B cell (primary cell): Measurements from ENCODE around the gene ZNF821. TPM values are rescaled to one million over a fixed set of nuclear protein-coding genes. Genes with fewer than 3 reads are reported as not detected.

Experiments
- ATAC-seq: fragments of 200-7000 bp; cut with Tn5 transposase; one replicate; pipeline ENCODE4 v1.10.0; 2021; ENCODE audit warnings: low read depth, mild to moderate bottlenecking, moderate number of reproducible peaks, moderate library complexity
- CTCF ChIA-PET: fragments of 350-600 bp; sonication (Branson Sonifier 250); formaldehyde crosslinking; loops from one replicate; lab custom pipeline; 2021; ENCODE audit warnings: antibody characterized with exemption, inconsistent platforms; lab: Charles Lee
- POLR2A ChIA-PET: fragments of 350-600 bp; sonication (Branson Sonifier 250); formaldehyde crosslinking; loops from one replicate; lab custom pipeline; 2021; ENCODE audit warnings: antibody characterized with exemption; lab: Charles Lee
- DNase-seq: peaks from one replicate; pipeline ENCODE4 v3.0.0; 2013
- H2AFZ ChIP-seq: 2 replicates; pipeline ENCODE4 v1.6.1; 2012; ENCODE audit warnings: mild to moderate bottlenecking, low read depth, low read length; ENCODE audit not compliant: insufficient read depth, poor library complexity, severe bottlenecking
- H3K27ac ChIP-seq, 2 donors: 1 replicate in 1 of 2; 2 replicates in 1 of 2; pipeline ENCODE4 v1.5.1; 2012 to 2013; ENCODE audit warnings: low read length in 2 of 2, mild to moderate bottlenecking in 2 of 2, moderate library complexity in 1 of 2
- H3K27me3 ChIP-seq, 4 experiments: fragments of 200-600 bp in 1 of 4; sonication (generic) in 1 of 4; replicated peaks in 1 of 4; 1 replicate in 2 of 4; 2 replicates in 2 of 4; pipeline versions ENCODE4 v1.6.1 to v1.7.0; 2013 to 2016; ENCODE audit warnings: low read length in 3 of 4, mild to moderate bottlenecking in 2 of 4, mixed read lengths in 1 of 4, moderate library complexity in 1 of 4; ENCODE audit not compliant: insufficient read depth in 4 of 4, control insufficient read depth in 3 of 4; ENCODE audit errors: control extremely low read depth in 1 of 4
- H3K36me3 ChIP-seq, 2 experiments: replicated peaks in 1 of 2; 1 replicate in 1 of 2; 2 replicates in 1 of 2; pipeline versions ENCODE4 v1.6.1 to v1.7.1; 2013; ENCODE audit warnings: low read length in 1 of 2; ENCODE audit not compliant: insufficient read depth in 2 of 2, control insufficient read depth in 1 of 2; ENCODE audit errors: control extremely low read depth in 1 of 2, extremely low read depth in 1 of 2
- H3K4me1 ChIP-seq, 2 donors: fragments of 200-600 bp in 1 of 2; sonication (generic) in 1 of 2; 1 replicate in 1 of 2; 2 replicates in 1 of 2; pipeline versions ENCODE4 v1.5.1 to v1.6.1; 2013 to 2017; ENCODE audit warnings: low read length in 2 of 2; ENCODE audit not compliant: control insufficient read depth in 2 of 2, insufficient read depth in 2 of 2
- H3K4me2 ChIP-seq: replicated peaks from 2 replicates; pipeline ENCODE3; 2012; ENCODE audit warnings: mild to moderate bottlenecking, low read depth, low read length; ENCODE audit not compliant: poor library complexity, severe bottlenecking
- H3K4me3 ChIP-seq, 5 experiments: fragments of 200-600 bp in 1 of 5; sonication (generic) in 1 of 5; 1 replicate in 3 of 5; 2 replicates in 2 of 5; pipeline versions ENCODE4 v1.5.1 to v1.7.0; 2011 to 2016; ENCODE audit warnings: low read length in 4 of 5, mild to moderate bottlenecking in 4 of 5, low read depth in 2 of 5, control low read depth in 1 of 5, moderate library complexity in 1 of 5; ENCODE audit not compliant: insufficient read depth in 1 of 5; ENCODE audit errors: control extremely low read depth in 1 of 5, extremely low read depth in 1 of 5
- H3K79me2 ChIP-seq: fragments of 200-600 bp; sonication (generic); one replicate; pipeline ENCODE4 v1.6.0; 2016; ENCODE audit warnings: low read length; ENCODE audit not compliant: control insufficient read depth, insufficient read depth
- H3K9ac ChIP-seq: fragments of 200-600 bp; sonication (generic); 2 replicates; pipeline ENCODE4 v1.6.1; 2017; ENCODE audit warnings: mild to moderate bottlenecking, low read length, moderate library complexity
- H3K9me3 ChIP-seq, 3 donors: one replicate each; pipeline versions ENCODE4 v1.6.1 to v1.7.1; 2013; ENCODE audit warnings: low read length in 2 of 3; ENCODE audit not compliant: control insufficient read depth in 2 of 3, insufficient read depth in 1 of 3; ENCODE audit errors: control extremely low read depth in 1 of 3
- H4K20me1 ChIP-seq: 2 replicates; pipeline ENCODE4 v1.6.0; 2012; ENCODE audit warnings: mild to moderate bottlenecking, low read length; ENCODE audit not compliant: insufficient read depth, control insufficient read depth, poor library complexity, severe bottlenecking
- H3K27ac Mint-ChIP-seq: one replicate; pipeline ENCODE4 v1.8.0; 2021; ENCODE audit warnings: mixed read lengths
- H3K27me3 Mint-ChIP-seq: one replicate; pipeline ENCODE4 v1.8.0; 2021; ENCODE audit warnings: mixed read lengths
- H3K4me1 Mint-ChIP-seq: one replicate; pipeline ENCODE4 v1.8.0; 2021; ENCODE audit warnings: mixed read lengths
- H3K4me3 Mint-ChIP-seq: one replicate; pipeline ENCODE4 v1.8.0; 2021; ENCODE audit warnings: mixed read lengths
- H3K9me3 Mint-ChIP-seq: one replicate; pipeline ENCODE4 v1.8.0; 2022; ENCODE audit warnings: mixed read lengths; ENCODE audit not compliant: insufficient read depth
- EZH2 ChIP-seq: IDR thresholded peaks from 2 replicates; pipeline ENCODE4 v1.6.1; 2012; ENCODE audit warnings: borderline replicate concordance, low read depth, mild to moderate bottlenecking, moderate library complexity, low read length; ENCODE audit not compliant: insufficient read depth, poor library complexity, severe bottlenecking
- WGBS: methylation state at CpG from one replicate; pipeline ENCODE4 v1.1.5; 2013; ENCODE audit warnings: missing lambda C conversion rate; ENCODE audit not compliant: insufficient coverage; 5-methylcytosine and 5-hydroxymethylcytosine counted together
- intact Hi-C: fragments of 100-400 bp; cut with micrococcal nuclease; formaldehyde crosslinking; loops from one replicate; pipeline ENCODE4 v1.10.0; 2022
- polyA plus RNA-seq: library from polyadenylated mRNA; depleted of rRNA; stranded (reverse); fragments of >200 nt; gene quantifications from 2 replicates; pipeline ENCODE4 v1.2.3, GENCODE V29; 2012
- total RNA-seq, 2 donors: library from RNA; stranded (reverse); fragments of 120-200 nt in 1 of 2; gene quantifications; 1 replicate in 1 of 2; 2 replicates in 1 of 2; pipeline versions ENCODE4 v1.2.3 to v1.2.4, GENCODE V29; 2013 to 2022
- TF ChIP-seq, protein P1 (sequence below): fragments of 200-600 bp; IDR thresholded peaks from one replicate; pipeline ENCODE4 v1.8.0; 2022; ENCODE audit warnings: antibody characterized with exemption, mild to moderate bottlenecking

ZNF821 gene
- total and polyA plus RNA-seq, 2 donors (not counting 1 experiment from before 2014, with no cell fraction given) = 35.6 to 35.8 TPM

DNA sequence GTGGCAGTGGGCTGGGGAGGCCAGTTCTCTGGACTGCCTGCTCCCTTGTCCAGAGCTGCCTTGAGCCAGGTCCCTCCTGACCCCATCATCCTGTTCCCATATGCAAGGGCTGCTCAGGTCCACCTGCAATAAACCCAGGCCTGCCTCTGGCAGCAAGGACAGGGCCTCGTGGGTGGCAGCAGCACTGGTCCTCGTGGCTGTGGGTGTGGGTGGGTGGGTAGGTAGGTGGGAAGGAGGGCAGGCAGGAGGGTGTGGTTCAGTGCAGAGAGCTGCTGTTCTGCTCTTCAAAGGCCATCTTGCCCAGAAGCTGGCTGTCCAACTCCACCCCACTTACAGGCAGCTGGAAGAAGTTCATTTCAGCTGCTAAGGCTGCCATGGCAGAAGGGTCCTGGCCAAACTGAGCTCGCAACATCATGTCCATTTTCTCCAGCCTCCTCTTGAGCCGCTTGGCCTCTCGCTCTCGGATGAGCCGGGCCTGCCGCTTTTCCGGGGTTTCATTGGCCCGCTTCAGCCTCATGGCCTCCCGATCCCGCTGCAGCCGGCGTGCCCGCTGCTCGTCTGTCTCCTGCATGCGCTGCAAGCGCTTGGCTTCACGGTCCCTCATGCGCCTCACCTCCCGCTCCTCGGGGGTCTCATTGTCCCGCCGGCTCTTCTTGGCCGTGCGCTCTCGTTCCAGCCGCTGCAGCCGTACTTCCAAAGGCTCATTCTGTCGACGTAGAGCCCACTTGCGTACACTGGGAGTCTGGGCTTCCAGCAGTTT lies 24.0 kb downstream of the ZNF821 start:
- ChIA-PET CTCF (interaction anchor here (1.8 kb wide), 1 partner anchor 25 kb away, joined by 6 read pairs; the partner anchor contains the start of gene ZNF821), POLR2A (no interaction called here)
- H3K27ac ChIP-seq = no peak overlapping the region
- H3K9me3 ChIP-seq = no peaks in the 10 kb centered on the region
- Mint-ChIP-seq H3K27me3 (no peaks in the 10 kb centered on the region), H3K9me3 (no peaks in the 10 kb centered on the region), H3K4me3 (no peak overlapping the region), H3K27ac (no peak overlapping the region), H3K4me1 (peaks cover 20% of the 10 kb centered on the region)
- peaks cover 1 to 62% of the 10 kb centered on the region in 2 experiments for H3K36me3 ChIP-seq
- H3K79me2 ChIP-seq = peaks cover 16% of the 10 kb centered on the region
- 96% methylated on average over 29 of the region's 32 CpGs for WGBS
- DNase-seq = no peak
- H3K4me3 ChIP-seq = no peak overlapping the region
- intact Hi-C loops = no loop called here
- no peak overlapping the region for H3K4me2 ChIP-seq
- H3K9ac ChIP-seq = no peak overlapping the region
- H3K4me1 ChIP-seq = no peaks in the 10 kb centered on the region
- peaks cover 6% of the 10 kb centered on the region for H4K20me1 ChIP-seq
- no peak for TF ChIP-seq EZH2
- TF ChIP-seq, protein P1, sequence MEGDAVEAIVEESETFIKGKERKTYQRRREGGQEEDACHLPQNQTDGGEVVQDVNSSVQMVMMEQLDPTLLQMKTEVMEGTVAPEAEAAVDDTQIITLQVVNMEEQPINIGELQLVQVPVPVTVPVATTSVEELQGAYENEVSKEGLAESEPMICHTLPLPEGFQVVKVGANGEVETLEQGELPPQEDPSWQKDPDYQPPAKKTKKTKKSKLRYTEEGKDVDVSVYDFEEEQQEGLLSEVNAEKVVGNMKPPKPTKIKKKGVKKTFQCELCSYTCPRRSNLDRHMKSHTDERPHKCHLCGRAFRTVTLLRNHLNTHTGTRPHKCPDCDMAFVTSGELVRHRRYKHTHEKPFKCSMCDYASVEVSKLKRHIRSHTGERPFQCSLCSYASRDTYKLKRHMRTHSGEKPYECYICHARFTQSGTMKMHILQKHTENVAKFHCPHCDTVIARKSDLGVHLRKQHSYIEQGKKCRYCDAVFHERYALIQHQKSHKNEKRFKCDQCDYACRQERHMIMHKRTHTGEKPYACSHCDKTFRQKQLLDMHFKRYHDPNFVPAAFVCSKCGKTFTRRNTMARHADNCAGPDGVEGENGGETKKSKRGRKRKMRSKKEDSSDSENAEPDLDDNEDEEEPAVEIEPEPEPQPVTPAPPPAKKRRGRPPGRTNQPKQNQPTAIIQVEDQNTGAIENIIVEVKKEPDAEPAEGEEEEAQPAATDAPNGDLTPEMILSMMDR = no peak
- no peak overlapping the region for H2AFZ ChIP-seq
- no peak for ATAC-seq
- no peaks in the 10 kb centered on the region for H3K27me3 ChIP-seq
